ENCODE measurements around the gene PPP1R15B. TPM values are rescaled to one million over a fixed set of nuclear protein-coding genes. Genes with fewer than 3 reads are reported as not detected.

The PPP1R15B gene
- total and polyA plus RNA-seq, 2 of the 4 experiments (the other 2 are of a cell fraction): 14.9 to 15.0 TPM

DNA sequence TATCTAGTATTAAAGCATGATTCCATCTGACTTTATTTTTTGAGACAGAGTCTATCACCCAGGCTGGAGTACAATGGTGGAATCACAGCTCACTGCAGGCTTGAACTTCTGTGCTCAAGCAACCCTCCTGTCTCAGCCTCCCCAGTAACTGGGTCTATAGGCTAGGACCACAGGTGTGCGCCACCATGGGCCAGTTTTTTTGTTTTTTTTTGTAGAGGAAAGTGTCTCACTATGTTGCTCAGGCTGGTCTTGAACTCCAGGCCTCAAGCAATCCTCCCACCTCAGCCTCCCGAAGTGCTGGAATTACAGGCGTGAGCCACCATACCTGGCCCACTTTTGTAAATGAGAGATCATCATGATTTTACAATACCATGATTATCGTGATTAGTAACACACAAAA lies 9.2 kb downstream of the PPP1R15B start:
- ATAC-seq (ENCODE audit: low read depth) (no peak), DNase-seq (no peak)
- H3K27me3 ChIP-seq (ENCODE audit: control insufficient read depth, insufficient read depth, low read length): no peaks in the 10 kb centered on the region
- no peak overlapping the region for H3K27ac ChIP-seq (ENCODE audit: insufficient read depth, low read length)
- intact Hi-C loops (cut with micrococcal nuclease) (no loop called here), in situ Hi-C loops (cut with MboI; ENCODE audit: low sequenced_read_pairs) (no loop called here), dilution Hi-C loops (cut with HindIII; ENCODE audit: low sequenced_read_pairs, unreplicated experiment) (no loop called here)
- H3K23ac ChIP-seq (ENCODE audit: low read depth, low read length): no peak overlapping the region
- ChIA-PET POLR2A (ENCODE audit: unreplicated experiment) (no interaction called here), CTCF (no interaction called here)
- H3K36me3 ChIP-seq (ENCODE audit: control insufficient read depth, insufficient read depth, low read length): peaks cover 19% of the 10 kb centered on the region
- H2BK20ac ChIP-seq (ENCODE audit: low read depth, low read length): no peak overlapping the region
- no peak overlapping the region for H4K91ac ChIP-seq (ENCODE audit: insufficient read depth, low read depth, low read length)
- peaks cover 43% of the 10 kb centered on the region for H4K20me1 ChIP-seq (ENCODE audit: insufficient read depth, low read length)
- no peak overlapping the region for H3K18ac ChIP-seq (ENCODE audit: low read depth, low read length)
- no peaks in the 10 kb centered on the region for H3K4me1 ChIP-seq (ENCODE audit: control insufficient read depth, insufficient read depth, low read length)
- H3K4ac ChIP-seq (ENCODE audit: low read depth, low read length): no peak overlapping the region
- no peak overlapping the region for H2AK9ac ChIP-seq (replicated peaks; ENCODE audit: low read depth, low read length, poor library complexity)
- no peak overlapping the region for H2BK15ac ChIP-seq (ENCODE audit: low read depth, low read length)
- no peaks in the 10 kb centered on the region for H3K9me3 ChIP-seq (ENCODE audit: control insufficient read depth, insufficient read depth, low read length)
- H2BK120ac ChIP-seq (ENCODE audit: low read depth, low read length): no peak overlapping the region
- peaks cover 0 to 18% of the 10 kb centered on the region in 2 experiments; a peak in 3 of 4 replicates for H3K79me1 ChIP-seq (ENCODE audit: low read depth in 1 of 2, low read length in 2 of 2)
- no peak overlapping the region for H3K56ac ChIP-seq (ENCODE audit: extremely low read depth, insufficient read depth, low read length)
- no peak overlapping the region for H4K5ac ChIP-seq (ENCODE audit: low read depth, low read length)
- no peak overlapping the region for H4K8ac ChIP-seq (ENCODE audit: low read depth in 2 of 2, low read length in 2 of 2)
- H3K9me1 ChIP-seq (ENCODE audit: insufficient read depth, low read length): no peaks in the 10 kb centered on the region
- no peak overlapping the region for H2AFZ ChIP-seq (replicated peaks; ENCODE audit: low read length, poor library complexity)
- BruUV-seq (replicated peaks): no TSS peak
- no peak overlapping the region for H2BK5ac ChIP-seq (ENCODE audit: low read depth, low read length, poor library complexity, severe bottlenecking)
- no peak overlapping the region for H3K14ac ChIP-seq (replicated peaks; ENCODE audit: low read depth, low read length)
- WGBS, 2 experiments (ENCODE audit: extremely low coverage in 2 of 2, insufficient read length in 1 of 2): 100% methylated on average over 2 of the region's 4 CpGs; no CpG with 5 or more reads in 1 of the 2 experiments
- H3K9ac ChIP-seq (ENCODE audit: low read depth, low read length): no peak overlapping the region
- H3K4me2 ChIP-seq (ENCODE audit: low read depth, low read length): no peak overlapping the region
- TF ChIP-seq SMC3 (IDR thresholded peaks at IDR 0.05; ENCODE audit: low read depth, low read length): no peak
- no peak for TF ChIP-seq POLR2A (IDR thresholded peaks at IDR 0.05; ENCODE audit: low read depth, low read length)
- TF ChIP-seq CEBPB (IDR thresholded peaks at IDR 0.05; ENCODE audit: low read depth, low read length): no peak
- TF ChIP-seq MXI1 (IDR thresholded peaks at IDR 0.05; ENCODE audit: borderline replicate concordance, low read depth, low read length): no peak
- TF ChIP-seq BHLHE40 (IDR thresholded peaks at IDR 0.05; ENCODE audit: low read depth, low read length): no peak
- no peak overlapping the region for H2AK5ac ChIP-seq (ENCODE audit: low read depth, low read length)
- H3K4me3 ChIP-seq (ENCODE audit: insufficient read depth, low read depth, low read length): no peak overlapping the region
